ENCODE measurements around the gene RABAC1.

Gene RABAC1

DNA sequence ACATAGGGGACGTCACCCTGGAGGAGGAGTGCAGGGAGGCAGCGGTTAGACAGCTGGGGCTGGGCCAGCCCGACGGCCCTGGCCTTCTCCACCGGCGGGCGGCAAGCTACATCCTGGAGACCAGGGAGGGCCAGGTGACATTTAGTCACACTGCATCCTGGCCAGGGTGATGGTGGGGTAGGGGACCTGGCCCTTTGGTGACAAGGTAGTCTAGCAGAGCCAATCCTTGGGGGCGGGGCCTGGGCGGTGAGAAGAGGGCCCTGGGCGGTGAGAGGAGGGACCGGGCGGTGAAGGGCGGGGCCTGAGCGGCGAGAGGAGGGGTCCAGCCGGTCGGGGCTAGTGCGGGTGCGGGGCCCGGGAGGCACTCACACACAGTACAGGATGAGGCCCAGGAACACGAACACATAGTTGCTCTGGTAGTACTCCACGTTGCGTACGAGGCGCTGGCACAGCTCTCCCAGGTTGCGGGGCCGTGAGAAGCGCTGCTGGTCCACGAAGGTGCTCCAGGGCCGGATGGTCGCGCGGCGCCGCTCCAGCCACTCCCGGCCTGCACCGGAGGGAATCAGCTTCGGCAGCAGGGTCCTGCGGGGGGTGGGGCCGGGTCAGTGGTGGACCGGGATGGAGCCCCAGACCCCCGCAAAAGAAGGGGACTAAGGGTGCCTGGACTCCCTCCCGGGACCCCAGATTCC is 610 bp downstream of the RABAC1 start:
- peak; percentile 49 for DNase-seq (ENCODE audit: low read depth)
- TF ChIP-seq, protein P1, sequence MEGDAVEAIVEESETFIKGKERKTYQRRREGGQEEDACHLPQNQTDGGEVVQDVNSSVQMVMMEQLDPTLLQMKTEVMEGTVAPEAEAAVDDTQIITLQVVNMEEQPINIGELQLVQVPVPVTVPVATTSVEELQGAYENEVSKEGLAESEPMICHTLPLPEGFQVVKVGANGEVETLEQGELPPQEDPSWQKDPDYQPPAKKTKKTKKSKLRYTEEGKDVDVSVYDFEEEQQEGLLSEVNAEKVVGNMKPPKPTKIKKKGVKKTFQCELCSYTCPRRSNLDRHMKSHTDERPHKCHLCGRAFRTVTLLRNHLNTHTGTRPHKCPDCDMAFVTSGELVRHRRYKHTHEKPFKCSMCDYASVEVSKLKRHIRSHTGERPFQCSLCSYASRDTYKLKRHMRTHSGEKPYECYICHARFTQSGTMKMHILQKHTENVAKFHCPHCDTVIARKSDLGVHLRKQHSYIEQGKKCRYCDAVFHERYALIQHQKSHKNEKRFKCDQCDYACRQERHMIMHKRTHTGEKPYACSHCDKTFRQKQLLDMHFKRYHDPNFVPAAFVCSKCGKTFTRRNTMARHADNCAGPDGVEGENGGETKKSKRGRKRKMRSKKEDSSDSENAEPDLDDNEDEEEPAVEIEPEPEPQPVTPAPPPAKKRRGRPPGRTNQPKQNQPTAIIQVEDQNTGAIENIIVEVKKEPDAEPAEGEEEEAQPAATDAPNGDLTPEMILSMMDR (conservative IDR thresholded peaks at IDR 0.05; ENCODE audit: control insufficient read depth, insufficient read depth, low read depth, low read length), result no peak

DNA sequence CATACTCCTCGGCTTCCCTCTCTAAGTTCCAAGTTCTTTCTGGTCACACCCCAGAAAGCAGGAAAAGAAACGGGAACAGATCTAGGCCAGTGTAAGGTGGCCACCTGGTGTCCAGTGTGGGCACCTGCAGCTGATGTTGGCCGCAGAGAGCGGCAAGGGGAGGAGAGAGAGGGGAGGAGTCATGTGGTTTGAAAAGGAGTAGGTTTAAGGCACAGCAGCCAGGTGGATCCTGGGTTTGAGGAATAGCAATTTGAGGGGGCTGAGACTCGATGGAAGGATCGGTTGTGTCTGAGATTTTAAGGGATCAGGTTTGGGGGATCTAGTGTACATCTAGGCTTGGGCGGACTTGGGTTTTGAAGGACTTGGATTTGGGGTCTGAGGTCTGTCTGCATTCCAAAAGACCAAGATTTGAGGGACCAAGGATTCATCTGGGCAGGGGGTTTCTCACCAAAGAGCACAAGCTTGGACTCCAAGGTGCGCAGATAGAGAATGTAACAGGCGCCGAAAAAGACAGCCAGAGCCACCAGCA is 1.2 kb downstream of the RABAC1 start:
- H3K4me3 ChIP-seq (ENCODE audit: control insufficient read depth, low read depth, low read length), result peak overlapping the region; percentile 90
- peak; percentile 82 for DNase-seq (ENCODE audit: low read depth)
- TF ChIP-seq, protein P1 (conservative IDR thresholded peaks at IDR 0.05; ENCODE audit: control insufficient read depth, insufficient read depth, low read depth, low read length), result peak; percentile 82

More for the DNA sequence above, 610 bp downstream of the RABAC1 start:
- peak overlapping the region; percentile 90 for H3K4me3 ChIP-seq (ENCODE audit: control insufficient read depth, low read depth, low read length)

DNA sequence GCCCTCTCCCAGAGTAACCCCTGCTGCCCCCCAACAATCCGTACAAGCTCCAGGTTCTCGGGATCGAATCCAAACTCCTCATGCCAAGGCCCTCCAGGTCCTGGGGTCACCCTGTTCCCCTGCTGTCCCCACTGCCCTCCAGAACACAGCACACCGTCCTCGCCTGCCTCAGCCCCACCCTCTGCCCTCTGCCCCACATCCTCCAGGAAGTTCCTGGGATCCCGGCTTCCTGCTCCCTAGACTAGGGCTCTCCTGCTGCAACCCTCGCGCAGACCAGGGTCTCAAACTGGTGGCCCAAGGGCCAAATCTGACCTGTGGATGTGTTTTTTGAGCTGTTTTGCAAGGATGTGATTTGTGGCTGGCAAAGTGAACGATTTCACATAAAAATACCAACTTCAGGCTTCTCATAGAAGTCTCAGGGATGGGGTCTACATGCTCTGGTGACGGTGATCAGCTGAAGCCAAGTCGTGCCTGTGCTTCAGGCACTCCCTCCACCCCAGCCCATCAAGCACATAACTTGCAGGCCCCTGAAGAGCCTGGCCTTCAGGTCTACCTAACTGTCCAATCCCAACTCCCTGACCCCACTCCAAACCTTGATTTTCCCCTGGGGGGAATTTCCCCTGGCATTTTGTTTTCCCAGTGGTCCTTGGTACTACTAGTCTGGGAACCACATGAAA is 1.8 kb downstream of the RABAC1 start:
- no peak overlapping the region for H3K4me3 ChIP-seq (ENCODE audit: control insufficient read depth, low read depth, low read length)
- DNase-seq (ENCODE audit: low read depth), result no peak
- TF ChIP-seq, protein P1 (conservative IDR thresholded peaks at IDR 0.05; ENCODE audit: control insufficient read depth, insufficient read depth, low read depth, low read length), result no peak

DNA sequence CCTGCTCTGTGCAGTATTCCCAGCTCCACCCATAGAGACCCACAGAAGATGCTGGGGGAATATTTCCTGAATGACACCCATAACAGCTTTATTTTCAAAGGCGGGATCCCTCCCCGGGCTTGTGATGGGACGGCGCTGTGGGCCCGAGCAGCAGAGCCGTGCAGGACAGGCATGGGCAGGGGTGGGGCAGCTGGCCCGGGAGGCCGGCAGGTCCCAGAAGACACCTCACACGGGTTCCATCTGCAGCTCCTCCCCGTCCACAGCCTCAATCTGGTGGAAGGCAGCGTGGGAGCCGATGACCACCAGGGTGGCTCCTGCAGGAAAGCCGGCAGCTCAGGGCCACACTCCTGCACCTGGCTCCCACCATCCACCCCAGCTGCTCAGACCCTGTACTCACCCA is 2.5 kb downstream of the RABAC1 start:
- TF ChIP-seq, protein P1 (conservative IDR thresholded peaks at IDR 0.05; ENCODE audit: control insufficient read depth, insufficient read depth, low read depth, low read length), result no peak
- no peak overlapping the region for H3K4me3 ChIP-seq (ENCODE audit: control insufficient read depth, low read depth, low read length)
- DNase-seq (ENCODE audit: low read depth), result no peak

DNA sequence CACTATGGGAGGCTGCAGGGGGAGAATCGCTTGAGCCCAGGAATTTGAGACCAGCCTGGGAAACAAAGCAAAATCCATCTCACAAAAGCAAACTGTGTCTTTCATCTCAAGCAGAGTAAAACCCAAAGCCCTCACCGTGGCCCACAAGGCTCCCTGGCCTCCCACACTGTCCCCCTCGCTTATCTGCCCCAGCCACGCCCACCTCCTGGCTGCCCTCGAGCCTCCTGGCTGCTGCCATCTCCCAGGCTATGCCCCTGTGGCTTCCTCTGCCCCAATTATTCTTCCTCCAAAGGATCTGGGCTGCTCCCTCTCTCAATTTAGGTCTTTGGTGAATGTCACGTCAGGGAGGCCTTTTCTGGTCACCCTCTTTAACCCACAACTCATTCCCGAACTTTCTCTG is 3.6 kb downstream of the RABAC1 start:
- no peak overlapping the region for H3K4me3 ChIP-seq (ENCODE audit: control insufficient read depth, low read depth, low read length)
- no peak for DNase-seq (ENCODE audit: low read depth)
- TF ChIP-seq, protein P1 (conservative IDR thresholded peaks at IDR 0.05; ENCODE audit: control insufficient read depth, insufficient read depth, low read depth, low read length), result no peak

DNA sequence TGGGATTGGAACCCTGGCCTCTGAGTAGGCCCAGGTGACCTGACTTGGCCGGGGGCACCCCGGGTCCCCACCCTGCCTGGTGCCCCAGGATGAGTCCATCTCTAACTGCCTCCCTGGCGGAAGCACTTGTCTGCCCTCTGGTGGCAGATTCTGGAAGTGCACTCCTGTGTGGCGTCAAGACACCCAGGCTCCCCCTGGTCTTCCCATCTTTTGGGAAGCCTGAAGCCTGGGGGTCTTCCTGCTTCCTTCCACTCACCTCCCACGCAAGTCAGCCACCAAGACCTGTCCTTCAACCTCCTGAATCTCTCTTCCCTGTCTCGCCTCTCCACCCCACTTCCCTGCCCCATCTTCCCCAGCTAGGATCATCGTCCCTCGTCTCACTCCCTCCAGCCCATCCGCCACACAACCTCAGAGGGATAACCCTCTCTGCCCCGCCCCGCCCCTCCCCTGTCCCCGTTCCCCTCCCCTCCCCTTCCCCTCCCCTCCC is 7.4 kb downstream of the RABAC1 start:
- peak; percentile 70 for DNase-seq (ENCODE audit: low read depth)
- H3K4me3 ChIP-seq (ENCODE audit: control insufficient read depth, low read depth, low read length), result no peak overlapping the region

More for the DNA sequence above, 7.4 kb downstream of the RABAC1 start:
- TF ChIP-seq, protein P1 (conservative IDR thresholded peaks at IDR 0.05; ENCODE audit: control insufficient read depth, insufficient read depth, low read depth, low read length), result peak; percentile 97
